Stimulated activated CD4-positive, alpha-beta T cell treated with anti-CD3 and anti-CD28 coated beads, Interleukin-4, amount 100 ng/mL, for 4 hours (primary cell): ENCODE results near the gene TBC1D22A.
"Not testable (repeated sequence)": the region's sequence is repeated elsewhere in the genome, so short reads cannot be mapped to it uniquely, and the experiment has no call there.

ENCODE experiments used
- DNase-seq, 2 experiments: peaks; one replicate each; pipeline ENCODE4 v3.0.0-alpha.2; 2020

The TBC1D22A gene

GRCh38 chr22:46978668-46979067, 216.2 kb downstream of the TBC1D22A start:
- DNase-seq = not testable (repeated sequence)

- DNase-seq = no peak
These were observed 217.1 kb downstream of the TBC1D22A start for GRCh38 chr22:46979506-46979905.

- no peak for DNase-seq
These were observed 217.9 kb downstream of the TBC1D22A start for GRCh38 chr22:46980392-46980791.

GRCh38 chr22:46982635-46983034, 220.2 kb downstream of the TBC1D22A start:
- DNase-seq = no peak

GRCh38 chr22:46983046-46983445, 220.6 kb downstream of the TBC1D22A start:
- DNase-seq = no peak

- DNase-seq = no peak
These were observed 222.5 kb downstream of the TBC1D22A start for GRCh38 chr22:46984751-46985506.

- no peak for DNase-seq
These were observed 223.0 kb downstream of the TBC1D22A start for GRCh38 chr22:46985507-46985882.

GRCh38 chr22:46986788-46987187, 224.3 kb downstream of the TBC1D22A start:
- no peak for DNase-seq

GRCh38 chr22:46990937-46991550, 228.6 kb downstream of the TBC1D22A start:
- DNase-seq = no peak

- no peak for DNase-seq
These were observed 229.2 kb downstream of the TBC1D22A start for GRCh38 chr22:46991666-46992065.

GRCh38 chr22:46992121-46992731, 229.8 kb downstream of the TBC1D22A start:
- no peak for DNase-seq

GRCh38 chr22:46993633-46994032, 231.2 kb downstream of the TBC1D22A start:
- no peak for DNase-seq

GRCh38 chr22:46994265-46994664, 231.8 kb downstream of the TBC1D22A start:
- no peak for DNase-seq

GRCh38 chr22:46994983-46995382, 232.5 kb downstream of the TBC1D22A start:
- DNase-seq = no peak

GRCh38 chr22:46995501-46996360, 233.3 kb downstream of the TBC1D22A start:
- no peak for DNase-seq

GRCh38 chr22:46996595-46997310, 234.3 kb downstream of the TBC1D22A start:
- no peak for DNase-seq

GRCh38 chr22:46997311-46997970, 235.0 kb downstream of the TBC1D22A start:
- no peak for DNase-seq

- no peak for DNase-seq
These were observed 235.9 kb downstream of the TBC1D22A start for GRCh38 chr22:46998331-46998730.

GRCh38 chr22:47000256-47000655, 237.8 kb downstream of the TBC1D22A start:
- DNase-seq = no peak

- no peak for DNase-seq
These were observed 238.4 kb downstream of the TBC1D22A start for GRCh38 chr22:47000888-47001287.

- DNase-seq = no peak
These were observed 238.8 kb downstream of the TBC1D22A start for GRCh38 chr22:47001288-47001687.

- DNase-seq = no peak
These were observed 240.2 kb downstream of the TBC1D22A start for GRCh38 chr22:47002692-47003091.
